C4-2B (cell line): Measurements from ENCODE around the gene YIF1B.

Source experiments
- H3K27ac ChIP-seq: fragments of 450-650 bp; 2 replicates; pipeline ENCODE4 v1.5.1; 2017
- ZFX ChIP-seq: fragments of 450-650 bp; IDR thresholded peaks from 2 replicates; pipeline ENCODE4 v1.6.1; 2017
- TF ChIP-seq, protein P1 (sequence below): fragments of 450-650 bp; conservative IDR thresholded peaks from 2 replicates; pipeline ENCODE4 v1.5.1; 2017; ENCODE audit warnings: mild to moderate bottlenecking

YIF1B gene

GRCh38 chr19:38326591-38326990 lies 10.8 kb upstream of the YIF1B start:
- no peak overlapping the region for H3K27ac ChIP-seq

GRCh38 chr19:38324431-38324830 lies 8.7 kb upstream of the YIF1B start:
- no peak for TF ChIP-seq ZFX
- TF ChIP-seq, protein P1, sequence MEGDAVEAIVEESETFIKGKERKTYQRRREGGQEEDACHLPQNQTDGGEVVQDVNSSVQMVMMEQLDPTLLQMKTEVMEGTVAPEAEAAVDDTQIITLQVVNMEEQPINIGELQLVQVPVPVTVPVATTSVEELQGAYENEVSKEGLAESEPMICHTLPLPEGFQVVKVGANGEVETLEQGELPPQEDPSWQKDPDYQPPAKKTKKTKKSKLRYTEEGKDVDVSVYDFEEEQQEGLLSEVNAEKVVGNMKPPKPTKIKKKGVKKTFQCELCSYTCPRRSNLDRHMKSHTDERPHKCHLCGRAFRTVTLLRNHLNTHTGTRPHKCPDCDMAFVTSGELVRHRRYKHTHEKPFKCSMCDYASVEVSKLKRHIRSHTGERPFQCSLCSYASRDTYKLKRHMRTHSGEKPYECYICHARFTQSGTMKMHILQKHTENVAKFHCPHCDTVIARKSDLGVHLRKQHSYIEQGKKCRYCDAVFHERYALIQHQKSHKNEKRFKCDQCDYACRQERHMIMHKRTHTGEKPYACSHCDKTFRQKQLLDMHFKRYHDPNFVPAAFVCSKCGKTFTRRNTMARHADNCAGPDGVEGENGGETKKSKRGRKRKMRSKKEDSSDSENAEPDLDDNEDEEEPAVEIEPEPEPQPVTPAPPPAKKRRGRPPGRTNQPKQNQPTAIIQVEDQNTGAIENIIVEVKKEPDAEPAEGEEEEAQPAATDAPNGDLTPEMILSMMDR: no peak

More at GRCh38 chr19:38326591-38326990, 10.8 kb upstream of the YIF1B start:
- TF ChIP-seq, protein P1: no peak
- no peak for TF ChIP-seq ZFX

GRCh38 chr19:38323291-38323690 lies 7.5 kb upstream of the YIF1B start:
- TF ChIP-seq, protein P1: no peak
- H3K27ac ChIP-seq: no peak overlapping the region

More at GRCh38 chr19:38324431-38324830, 8.7 kb upstream of the YIF1B start:
- no peak overlapping the region for H3K27ac ChIP-seq

GRCh38 chr19:38321646-38322196 lies 6.0 kb upstream of the YIF1B start:
- TF ChIP-seq ZFX: no peak
- TF ChIP-seq, protein P1: no peak
- H3K27ac ChIP-seq: no peak overlapping the region

GRCh38 chr19:38320969-38321339 lies 5.2 kb upstream of the YIF1B start:
- no peak overlapping the region for H3K27ac ChIP-seq
- no peak for TF ChIP-seq ZFX
- TF ChIP-seq, protein P1: no peak

GRCh38 chr19:38319421-38320258 lies 3.9 kb upstream of the YIF1B start, which contains the start of gene KCNK6:
Gene KCNK6 (plus strand): TSS chr19:38319845. CDS start chr19:38319951, 106 bp downstream.
- H3K27ac ChIP-seq: peak within 1 kb of the TSS; percentile 13; the same call in 1 of the 2 replicates
- TF ChIP-seq, protein P1: no peak
- TF ChIP-seq ZFX: no peak

GRCh38 chr19:38318660-38319059 lies 2.9 kb upstream of the YIF1B start:
- no peak for TF ChIP-seq ZFX
- TF ChIP-seq, protein P1: no peak
- H3K27ac ChIP-seq: no peak overlapping the region
